IMR-90 (cell line): ENCODE results near the gene PTPRK. TPM values are rescaled to one million over a fixed set of nuclear protein-coding genes. Genes with fewer than 3 reads are reported as not detected.

Experiments used
- ATAC-seq: fragments of 200-7000 bp; cut with Tn5 transposase; 2 replicates; pipeline ENCODE4 v1.9.1; 2020; ENCODE audit warnings: low read depth, mild to moderate bottlenecking, moderate library complexity
- BruUV-seq: library from RNA; stranded (reverse); fragments of 400-500 nt; replicated peaks from 2 replicates; lab custom pipeline; 2021; lab: Mats Ljungman, UMichigan
- CTCF ChIA-PET: fragments of 300-600 bp; formaldehyde crosslinking; extraction: SDS; loops from one replicate; lab custom pipeline; 2021; ENCODE audit warnings: antibody characterized with exemption; lab: Yijun Ruan, JAX
- POLR2A ChIA-PET: fragments of 300-600 bp; sonication (Branson Sonifier 250); formaldehyde crosslinking; loops from one replicate; lab custom pipeline; 2022; ENCODE audit warnings: antibody characterized with exemption; ENCODE audit not compliant: unreplicated experiment; lab: Charles Lee
- DNase-seq: peaks from one replicate; pipeline ENCODE4 v3.0.0; 2013
- H2AFZ ChIP-seq: replicated peaks from 2 replicates; pipeline ENCODE3; 2013; ENCODE audit warnings: low read length, mild to moderate bottlenecking; ENCODE audit not compliant: poor library complexity
- H2AK5ac ChIP-seq: 2 replicates; pipeline ENCODE4 v1.6.1; 2013; ENCODE audit warnings: low read depth, low read length, inconsistent platforms
- H2AK9ac ChIP-seq: replicated peaks from 2 replicates; pipeline ENCODE3; 2013; ENCODE audit warnings: mild to moderate bottlenecking, low read depth, low read length, moderate library complexity; ENCODE audit not compliant: poor library complexity
- H2BK120ac ChIP-seq: 2 replicates; pipeline ENCODE4 v1.6.1; 2013; ENCODE audit warnings: low read depth, low read length, inconsistent platforms
- H2BK15ac ChIP-seq: 3 replicates; pipeline ENCODE4 v1.6.1; 2013; ENCODE audit warnings: low read depth, low read length, inconsistent platforms
- H2BK20ac ChIP-seq: 2 replicates; pipeline ENCODE4 v1.6.1; 2013; ENCODE audit warnings: low read depth, mild to moderate bottlenecking, inconsistent platforms, low read length, moderate library complexity
- H2BK5ac ChIP-seq: 2 replicates; pipeline ENCODE4 v1.6.1; 2013; ENCODE audit warnings: mild to moderate bottlenecking, low read depth, low read length, inconsistent platforms; ENCODE audit not compliant: poor library complexity, severe bottlenecking
- H3K14ac ChIP-seq: replicated peaks from 2 replicates; pipeline ENCODE4 v1.6.1; 2013; ENCODE audit warnings: low read depth, low read length, inconsistent platforms
- H3K18ac ChIP-seq: 2 replicates; pipeline ENCODE4 v1.6.1; 2013; ENCODE audit warnings: low read depth, low read length, control low read depth
- H3K23ac ChIP-seq: 2 replicates; pipeline ENCODE4 v1.6.1; 2013; ENCODE audit warnings: low read depth, low read length, inconsistent platforms
- H3K27ac ChIP-seq: 2 replicates; pipeline ENCODE4 v1.5.1; 2013; ENCODE audit warnings: mild to moderate bottlenecking, control low read depth, low read length; ENCODE audit not compliant: insufficient read depth
- H3K27me3 ChIP-seq: 2 replicates; pipeline ENCODE4 v1.6.1; 2013; ENCODE audit warnings: low read length; ENCODE audit not compliant: control insufficient read depth, insufficient read depth
- H3K36me3 ChIP-seq: 2 replicates; pipeline ENCODE4 v1.6.1; 2013; ENCODE audit warnings: low read length, mixed read lengths; ENCODE audit not compliant: control insufficient read depth, insufficient read depth
- H3K4ac ChIP-seq: 2 replicates; pipeline ENCODE4 v1.6.1; 2013; ENCODE audit warnings: low read depth, low read length, inconsistent platforms
- H3K4me1 ChIP-seq: 2 replicates; pipeline ENCODE4 v1.6.1; 2013; ENCODE audit warnings: low read length, mixed read lengths; ENCODE audit not compliant: control insufficient read depth, insufficient read depth
- H3K4me2 ChIP-seq: 2 replicates; pipeline ENCODE4 v1.6.1; 2013; ENCODE audit warnings: low read depth, mild to moderate bottlenecking, control low read depth, low read length, moderate library complexity
- H3K4me3 ChIP-seq: 2 replicates; pipeline ENCODE4 v1.5.1; 2013; ENCODE audit warnings: low read depth, mild to moderate bottlenecking, control low read depth, low read length, moderate library complexity; ENCODE audit not compliant: insufficient read depth
- H3K56ac ChIP-seq: 2 replicates; pipeline ENCODE4 v1.6.1; 2013; ENCODE audit warnings: low read length, inconsistent platforms; ENCODE audit not compliant: insufficient read depth; ENCODE audit errors: extremely low read depth
- H3K79me1 ChIP-seq, 2 experiments: 2 replicates each; pipeline ENCODE4 v1.6.1; 2013; ENCODE audit warnings: low read length in 2 of 2, inconsistent platforms in 1 of 2, low read depth in 1 of 2
- H3K9ac ChIP-seq: 2 replicates; pipeline ENCODE4 v1.6.1; 2013; ENCODE audit warnings: low read depth, low read length, control low read depth
- H3K9me1 ChIP-seq: 2 replicates; pipeline ENCODE4 v1.6.1; 2013; ENCODE audit warnings: low read length, inconsistent platforms; ENCODE audit not compliant: insufficient read depth
- H3K9me3 ChIP-seq: 2 replicates; pipeline ENCODE4 v1.6.1; 2013; ENCODE audit warnings: low read length; ENCODE audit not compliant: control insufficient read depth, insufficient read depth
- H4K20me1 ChIP-seq: 2 replicates; pipeline ENCODE4 v1.6.1; 2013; ENCODE audit warnings: low read length, inconsistent platforms; ENCODE audit not compliant: insufficient read depth
- H4K5ac ChIP-seq: 2 replicates; pipeline ENCODE4 v1.6.1; 2013; ENCODE audit warnings: mild to moderate bottlenecking, low read depth, low read length, control low read depth
- H4K8ac ChIP-seq, 2 experiments: 2 replicates each; pipeline ENCODE4 v1.6.1; 2013; ENCODE audit warnings: low read depth in 2 of 2, low read length in 2 of 2, control low read depth in 1 of 2, inconsistent platforms in 1 of 2
- H4K91ac ChIP-seq: 2 replicates; pipeline ENCODE4 v1.6.1; 2013; ENCODE audit warnings: low read depth, low read length, inconsistent platforms; ENCODE audit not compliant: insufficient read depth
- BHLHE40 ChIP-seq: fragments of 150-350 bp; IDR thresholded peaks from 2 replicates; pipeline ENCODE4 v1.6.1; 2016; ENCODE audit warnings: mild to moderate bottlenecking, low read depth, low read length
- CEBPB ChIP-seq: IDR thresholded peaks from 2 replicates; pipeline ENCODE4 v1.6.1; 2012; ENCODE audit warnings: low read depth, low read length, improper control_type of control experiment
- CHD1 ChIP-seq: IDR thresholded peaks from 2 replicates; pipeline ENCODE4 v1.6.1; 2012; ENCODE audit warnings: low read depth, low read length, improper control_type of control experiment
- ELK1 ChIP-seq: fragments of 150-350 bp; IDR thresholded peaks from 2 replicates; pipeline ENCODE4 v1.6.1; 2016; ENCODE audit warnings: low read depth, mild to moderate bottlenecking, low read length, moderate library complexity, borderline replicate concordance
- FOS ChIP-seq: fragments of 150-350 bp; IDR thresholded peaks from 2 replicates; pipeline ENCODE4 v1.6.1; 2016; ENCODE audit warnings: low read depth, low read length
- MAFK ChIP-seq: IDR thresholded peaks from 2 replicates; pipeline ENCODE4 v1.6.1; 2012; ENCODE audit warnings: low read depth, low read length, improper control_type of control experiment
- MAZ ChIP-seq: IDR thresholded peaks from 2 replicates; pipeline ENCODE4 v1.6.1; 2012; ENCODE audit warnings: low read depth, mild to moderate bottlenecking, low read length, improper control_type of control experiment, moderate library complexity, borderline replicate concordance
- MXI1 ChIP-seq: IDR thresholded peaks from 2 replicates; pipeline ENCODE4 v1.6.1; 2012; ENCODE audit warnings: low read depth, mild to moderate bottlenecking, low read length, moderate library complexity, borderline replicate concordance
- NFE2L2 ChIP-seq: fragments of 150-350 bp; IDR thresholded peaks from 2 replicates; pipeline ENCODE4 v1.6.1; 2016; ENCODE audit warnings: low read depth, mild to moderate bottlenecking, low read length
- POLR2A ChIP-seq: IDR thresholded peaks from 2 replicates; pipeline ENCODE4 v1.6.1; 2012; ENCODE audit warnings: mild to moderate bottlenecking, low read depth, low read length
- RAD21 ChIP-seq: IDR thresholded peaks from 2 replicates; pipeline ENCODE4 v1.6.1; 2012; ENCODE audit warnings: low read length, improper control_type of control experiment
- RCOR1 ChIP-seq: IDR thresholded peaks from 2 replicates; pipeline ENCODE4 v1.6.1; 2012; ENCODE audit warnings: mild to moderate bottlenecking, low read length, improper control_type of control experiment; ENCODE audit not compliant: insufficient replicate concordance
- RFX5 ChIP-seq: IDR thresholded peaks from 2 replicates; pipeline ENCODE4 v1.8.0; 2012; ENCODE audit warnings: low read depth, mild to moderate bottlenecking, low read length, moderate library complexity
- SMC3 ChIP-seq: fragments of 150-350 bp; IDR thresholded peaks from 2 replicates; pipeline ENCODE4 v1.6.1; 2016; ENCODE audit warnings: low read depth, mild to moderate bottlenecking, antibody characterized with exemption, low read length, moderate library complexity
- USF2 ChIP-seq: fragments of 150-350 bp; IDR thresholded peaks from 2 replicates; pipeline ENCODE4 v1.6.1; 2017; ENCODE audit warnings: mild to moderate bottlenecking, antibody characterized with exemption, low read length, low read depth
- WGBS, 2 experiments: methylation state at CpG; one replicate each; pipeline versions ENCODE4 v1.1.5 to v1.1.7; 2013; ENCODE audit warnings: missing lambda C conversion rate in 2 of 2; ENCODE audit not compliant: insufficient read length in 1 of 2; ENCODE audit errors: extremely low coverage in 2 of 2; 5-methylcytosine and 5-hydroxymethylcytosine counted together
- dilution Hi-C: fragments of 300-500 bp; cut with HindIII; formaldehyde crosslinking; loops from one replicate; pipeline ENCODE4 v1.14.3; 2018; ENCODE audit warnings: low sequenced_read_pairs; ENCODE audit not compliant: unreplicated experiment
- in situ Hi-C: fragments of 300-500 bp; cut with MboI; formaldehyde crosslinking; loops from 3 replicates; pipeline ENCODE4 v1.14.3; 2019; ENCODE audit warnings: low sequenced_read_pairs, inconsistent platforms, mixed read lengths
- intact Hi-C: fragments of 100-400 bp; cut with micrococcal nuclease; formaldehyde crosslinking; loops from 2 replicates; pipeline ENCODE4 v1.10.0; 2022
- polyA plus RNA-seq, 3 experiments: library from polyadenylated mRNA; depleted of rRNA; stranded (reverse); fragments of >200 nt; gene quantifications; 2 replicates each; pipeline ENCODE4 v1.2.3, GENCODE V29; 2012; ENCODE audit warnings: low replicate concordance in 1 of 3
- total RNA-seq: library from RNA; depleted of rRNA; stranded (reverse); fragments of >200 nt; gene quantifications from 2 replicates; pipeline ENCODE4 v1.2.3, GENCODE V29; 2012
- TF ChIP-seq, protein P1 (sequence below): conservative IDR thresholded peaks from 2 replicates; pipeline ENCODE4 v1.5.1; 2012; ENCODE audit warnings: mild to moderate bottlenecking, low read depth, low read length, improper control_type of control experiment

Gene PTPRK
- total and polyA plus RNA-seq, 2 of the 4 experiments (the other 2 are of a cell fraction), result 18.0 to 80.8 TPM

DNA sequence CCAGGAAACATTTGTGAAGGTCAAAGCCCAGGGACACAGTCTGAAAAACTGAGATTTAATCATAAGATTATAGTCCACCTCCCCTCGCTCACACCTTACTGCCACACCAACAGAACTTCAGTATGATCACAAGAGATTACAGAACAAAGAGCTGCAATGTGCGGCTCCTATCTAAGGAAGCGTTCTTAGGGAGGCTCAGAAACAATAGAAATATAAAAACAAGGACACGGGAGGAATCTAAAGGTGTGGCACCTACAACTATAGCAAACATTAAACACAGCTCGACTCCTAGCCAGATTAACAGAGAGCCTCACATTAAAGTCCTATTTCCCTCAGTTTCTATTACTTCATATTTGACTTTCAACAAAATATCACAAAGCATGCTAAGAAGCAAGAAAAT, 579.2 kb downstream of the PTPRK start:
- Histone ChIP-seq H3K4me1 (no peaks in the 10 kb centered on the region; the same call in 1 of the 2 replicates), H2BK5ac (no peak overlapping the region), H4K91ac (no peak overlapping the region), H3K79me1 (no peaks in the 10 kb centered on the region), H3K9ac (no peak overlapping the region), H3K27me3 (no peaks in the 10 kb centered on the region), H3K23ac (no peak overlapping the region), H3K14ac (no peak overlapping the region), H3K9me1 (no peaks in the 10 kb centered on the region), H3K4ac (no peak overlapping the region), H2AK9ac (no peak overlapping the region), H2BK15ac (no peak overlapping the region), H3K18ac (no peak overlapping the region), H2BK120ac (no peak overlapping the region), H3K56ac (no peak overlapping the region), H2AFZ (no peak overlapping the region), H3K27ac (no peak overlapping the region), H3K9me3 (no peaks in the 10 kb centered on the region), H4K20me1 (no peaks in the 10 kb centered on the region), H2AK5ac (no peak overlapping the region), H4K5ac (no peak overlapping the region), H3K4me3 (no peak overlapping the region), H3K4me2 (no peak overlapping the region), H3K36me3 (no peaks in the 10 kb centered on the region), H4K8ac (no peak overlapping the region), H2BK20ac (no peak overlapping the region)
- intact Hi-C loops (no loop called here), in situ Hi-C loops (no loop called here), dilution Hi-C loops (no loop called here)
- TF ChIP-seq MAFK (no peak), ELK1 (no peak), NFE2L2 (no peak), SMC3 (no peak), BHLHE40 (no peak), POLR2A (no peak), RFX5 (no peak), CHD1 (no peak), MXI1 (no peak), FOS (no peak), RCOR1 (no peak), MAZ (no peak), CEBPB (no peak), USF2 (no peak), RAD21 (no peak)
- TF ChIP-seq, protein P1, sequence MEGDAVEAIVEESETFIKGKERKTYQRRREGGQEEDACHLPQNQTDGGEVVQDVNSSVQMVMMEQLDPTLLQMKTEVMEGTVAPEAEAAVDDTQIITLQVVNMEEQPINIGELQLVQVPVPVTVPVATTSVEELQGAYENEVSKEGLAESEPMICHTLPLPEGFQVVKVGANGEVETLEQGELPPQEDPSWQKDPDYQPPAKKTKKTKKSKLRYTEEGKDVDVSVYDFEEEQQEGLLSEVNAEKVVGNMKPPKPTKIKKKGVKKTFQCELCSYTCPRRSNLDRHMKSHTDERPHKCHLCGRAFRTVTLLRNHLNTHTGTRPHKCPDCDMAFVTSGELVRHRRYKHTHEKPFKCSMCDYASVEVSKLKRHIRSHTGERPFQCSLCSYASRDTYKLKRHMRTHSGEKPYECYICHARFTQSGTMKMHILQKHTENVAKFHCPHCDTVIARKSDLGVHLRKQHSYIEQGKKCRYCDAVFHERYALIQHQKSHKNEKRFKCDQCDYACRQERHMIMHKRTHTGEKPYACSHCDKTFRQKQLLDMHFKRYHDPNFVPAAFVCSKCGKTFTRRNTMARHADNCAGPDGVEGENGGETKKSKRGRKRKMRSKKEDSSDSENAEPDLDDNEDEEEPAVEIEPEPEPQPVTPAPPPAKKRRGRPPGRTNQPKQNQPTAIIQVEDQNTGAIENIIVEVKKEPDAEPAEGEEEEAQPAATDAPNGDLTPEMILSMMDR, result no peak
- CTCF ChIA-PET, result no interaction called here
- whole genome bisulfite sequencing, 2 experiments, result no CpG with 5 or more reads among the region's 5 CpGs
- POLR2A ChIA-PET, result no interaction called here
- DNase-seq (no peak), ATAC-seq (no peak)
- BruUV-seq, result no TSS peak
